Inflammatory macrophage (primary cell): Measurements from ENCODE around the gene ARTN.

Experiments used
- DNase-seq, 2 donors: peaks; one replicate each; pipeline ENCODE4 v3.0.0-alpha.2; 2020 to 2022

Gene ARTN

GRCh38 chr1:43947874-43948437, 14.4 kb downstream of the ARTN start:
- no peak for DNase-seq

- DNase-seq = no peak
Measured at GRCh38 chr1:43949678-43950077, 16.1 kb downstream of the ARTN start.

- no peak for DNase-seq
Measured at GRCh38 chr1:43951021-43951985, 17.7 kb downstream of the ARTN start.

GRCh38 chr1:43952731-43953346, 19.2 kb downstream of the ARTN start:
- no peak for DNase-seq

GRCh38 chr1:43953361-43953760, 19.8 kb downstream of the ARTN start:
- DNase-seq = no peak

GRCh38 chr1:43954036-43954435, 20.4 kb downstream of the ARTN start:
- no peak for DNase-seq

GRCh38 chr1:43956234-43956633, 22.6 kb downstream of the ARTN start:
- DNase-seq = no peak

GRCh38 chr1:43957407-43958040, 23.9 kb downstream of the ARTN start:
- DNase-seq = no peak

- no peak for DNase-seq
Measured at GRCh38 chr1:43958351-43959255, 25.0 kb downstream of the ARTN start.

- no peak for DNase-seq
Measured at GRCh38 chr1:43960798-43961197, 27.2 kb downstream of the ARTN start.

GRCh38 chr1:43961692-43962091, 28.1 kb downstream of the ARTN start:
- DNase-seq = no peak

GRCh38 chr1:43962324-43962723, 28.7 kb downstream of the ARTN start:
- no peak for DNase-seq

- no peak for DNase-seq
Measured at GRCh38 chr1:43963006-43963405, 29.4 kb downstream of the ARTN start.

GRCh38 chr1:43963890-43964289, 30.3 kb downstream of the ARTN start:
- no peak for DNase-seq

- no peak for DNase-seq
Measured at GRCh38 chr1:43965316-43965715, 31.7 kb downstream of the ARTN start.

- DNase-seq = peak; percentile 25 to 31
Measured at GRCh38 chr1:43968348-43968948, 34.8 kb downstream of the ARTN start.

GRCh38 chr1:43969416-43969745, 35.8 kb downstream of the ARTN start:
- DNase-seq = no peak

- DNase-seq = peak; percentile 97 to 98
Measured at GRCh38 chr1:43969746-43970466, 36.3 kb downstream of the ARTN start, which contains the start of gene DPH2. Gene DPH2 (plus strand): TSS chr1:43970010. CDS start chr1:43970176, 166 bp downstream.

- no peak for DNase-seq
Measured at GRCh38 chr1:43970502-43970901, 36.9 kb downstream of the ARTN start.

- no peak for DNase-seq
Measured at GRCh38 chr1:43970911-43971310, 37.3 kb downstream of the ARTN start.
